Measurements from ENCODE around the gene OST4.

Gene OST4

DNA sequence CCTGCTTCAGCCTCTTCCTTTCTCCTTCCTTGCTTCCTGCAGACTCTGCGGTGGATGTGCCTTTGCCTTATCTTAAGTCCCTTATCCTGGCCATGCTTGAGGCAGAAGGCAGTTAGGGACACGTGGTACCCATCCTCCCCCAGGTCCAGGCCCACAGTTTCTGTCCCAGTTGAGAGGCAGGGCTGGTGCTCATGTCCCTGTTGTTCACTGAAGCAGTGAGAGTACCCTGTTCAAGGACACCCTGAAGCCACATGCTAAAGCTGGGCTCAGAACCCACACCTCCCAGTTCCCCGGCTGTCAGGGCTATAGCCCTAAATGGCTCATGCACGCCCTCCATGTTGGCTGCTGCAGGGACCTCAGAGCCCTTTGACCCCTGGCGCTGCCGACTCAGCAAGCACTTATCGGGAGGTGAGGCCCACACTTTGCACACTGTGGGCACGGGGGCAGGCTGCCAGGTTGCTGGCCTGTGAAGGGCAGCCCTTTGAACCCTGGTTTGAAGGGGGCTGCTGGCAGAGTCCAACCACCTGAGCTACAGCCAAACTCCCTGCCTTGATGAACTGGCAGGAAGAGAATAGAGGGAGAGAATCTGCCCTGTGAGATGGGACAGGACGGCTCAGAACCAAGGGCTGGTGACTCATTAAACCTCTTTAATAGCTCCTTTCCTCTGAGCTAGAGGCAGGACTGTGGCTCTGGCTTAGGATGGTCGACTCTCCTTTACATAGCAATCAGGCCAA lies 21.4 kb upstream of the OST4 start:
- DNase-seq, result no peak

DNA sequence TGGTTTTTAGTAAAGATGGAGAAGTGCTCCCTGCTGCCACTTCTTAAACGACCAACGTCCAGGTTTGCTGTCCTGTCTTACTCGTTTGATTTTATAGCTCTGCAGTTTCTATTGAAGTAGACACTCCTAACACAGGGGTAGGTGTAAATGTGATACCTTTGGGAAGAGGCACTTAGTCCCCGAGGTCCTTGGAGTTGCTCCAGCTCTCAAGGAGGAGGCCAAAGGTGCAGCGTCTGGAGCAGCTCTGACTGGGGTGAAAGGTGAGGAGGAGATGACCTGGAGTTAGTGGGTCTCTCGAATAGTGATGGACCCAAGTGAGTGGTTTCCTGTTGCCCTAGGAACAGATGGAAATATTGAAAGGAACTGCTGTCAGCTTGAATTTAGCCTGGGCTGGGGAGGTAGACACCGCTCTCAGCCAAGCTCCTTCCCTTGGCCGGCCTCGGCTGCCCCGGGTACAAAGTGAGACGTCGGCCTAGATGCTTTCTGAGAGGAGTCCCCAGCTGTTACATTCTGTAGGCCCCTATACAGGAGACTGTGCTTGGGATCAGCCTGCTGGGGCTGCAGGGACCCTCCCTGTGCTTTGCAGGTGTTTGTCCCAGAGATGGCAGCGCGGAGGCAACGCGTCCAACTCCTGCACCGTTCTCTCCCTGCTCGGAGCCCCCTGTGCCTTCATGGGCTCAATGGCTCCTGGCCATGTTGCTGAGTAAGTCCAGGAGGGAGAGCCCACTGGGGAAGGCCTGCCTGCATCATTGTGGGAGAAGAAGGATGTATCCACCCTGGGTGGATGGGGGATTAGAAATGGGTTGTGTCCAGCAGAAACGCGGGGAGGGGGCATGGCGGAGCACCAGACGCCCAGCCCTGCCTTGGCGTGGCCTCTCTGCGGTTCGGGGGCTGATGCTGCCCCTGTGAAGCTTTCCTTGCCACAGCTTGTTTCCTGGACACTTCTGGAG lies 20.6 kb upstream of the OST4 start:
- DNase-seq, result no peak

DNA sequence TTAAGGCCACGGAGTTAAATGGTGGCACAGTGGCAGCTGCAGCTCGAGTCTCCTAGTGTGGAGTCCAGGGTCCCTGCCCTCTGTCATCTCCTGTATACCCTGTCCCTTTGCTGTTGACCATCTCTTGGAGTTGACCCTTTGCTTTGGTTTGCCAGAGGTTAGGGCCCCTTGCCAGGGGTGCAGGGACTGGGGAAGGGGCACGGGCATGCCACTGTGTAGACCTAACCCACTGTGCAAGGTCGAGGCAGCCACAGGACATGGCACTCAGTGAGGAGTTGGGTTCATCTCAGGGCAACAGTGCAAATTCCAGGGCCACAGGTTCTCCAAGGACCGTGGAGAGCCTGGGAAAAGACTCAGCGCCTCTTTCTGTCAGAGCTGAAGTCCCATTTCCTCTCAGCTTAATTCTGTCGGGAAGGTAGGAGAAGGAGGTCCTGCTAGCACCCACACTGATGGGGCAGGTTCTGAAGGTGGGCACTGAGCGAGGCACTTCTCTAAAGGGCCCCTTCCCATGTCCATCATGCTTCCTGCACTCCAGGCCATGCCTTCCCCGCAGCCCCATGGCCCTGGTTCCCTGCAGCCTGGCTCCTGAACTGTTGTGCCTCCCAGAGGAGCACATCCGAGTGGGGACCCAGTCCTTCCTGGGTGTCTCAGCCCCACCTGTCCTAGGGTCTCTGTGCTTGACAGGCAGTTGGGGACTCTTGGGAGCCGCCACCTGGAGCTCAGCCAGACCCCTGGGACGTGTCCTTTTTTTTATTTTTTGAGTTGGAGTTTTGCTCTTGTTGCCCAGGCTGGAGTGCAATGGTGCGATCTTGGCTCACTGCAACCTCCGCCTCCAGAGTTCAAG lies 17.9 kb upstream of the OST4 start:
- DNase-seq, result no peak

- DNase-seq, result no peak
Observed at GRCh38 chr2:27088634-27089033, 17.2 kb upstream of the OST4 start.

GRCh38 chr2:27087823-27088410 lies 16.5 kb upstream of the OST4 start:
- DNase-seq, result no peak

- no peak for DNase-seq
Observed at GRCh38 chr2:27086724-27087593, 15.5 kb upstream of the OST4 start, which contains the start of gene KHK. KHK (plus strand) TSS chr2:27086772; CDS start chr2:27087260, 488 bp downstream.

DNA sequence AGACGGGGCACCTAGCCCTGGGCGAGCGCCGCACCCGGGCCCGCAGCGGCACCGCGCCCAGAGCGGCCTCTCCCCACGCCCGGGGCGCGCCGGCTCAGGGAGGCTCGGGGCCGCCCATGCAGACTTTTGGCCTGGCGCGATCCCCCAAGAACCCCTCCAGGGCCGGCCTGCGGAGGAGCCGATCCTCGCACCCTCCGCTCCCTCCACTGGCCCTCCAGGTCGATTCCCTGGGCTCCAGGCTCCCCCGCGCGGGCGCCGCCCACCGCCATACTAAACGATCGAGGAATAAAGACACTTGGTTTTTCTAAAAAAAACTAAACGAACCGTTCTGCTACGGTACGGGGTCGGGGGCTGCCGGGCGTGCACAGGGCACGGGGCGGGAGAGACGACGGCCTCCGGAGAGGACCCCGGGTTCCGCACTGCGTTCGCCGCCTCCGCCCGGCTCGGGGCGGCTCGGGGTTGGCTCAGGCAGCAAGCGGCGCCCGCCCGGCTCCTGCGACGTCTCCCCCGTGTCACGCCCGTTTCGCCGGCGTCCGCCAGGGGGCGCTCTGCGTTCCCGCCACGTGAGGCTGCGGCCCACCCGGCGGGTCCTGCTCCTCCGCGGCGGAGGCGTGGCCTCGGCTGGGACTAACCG lies 14.8 kb upstream of the OST4 start:
- peak; percentile 98 for DNase-seq

DNA sequence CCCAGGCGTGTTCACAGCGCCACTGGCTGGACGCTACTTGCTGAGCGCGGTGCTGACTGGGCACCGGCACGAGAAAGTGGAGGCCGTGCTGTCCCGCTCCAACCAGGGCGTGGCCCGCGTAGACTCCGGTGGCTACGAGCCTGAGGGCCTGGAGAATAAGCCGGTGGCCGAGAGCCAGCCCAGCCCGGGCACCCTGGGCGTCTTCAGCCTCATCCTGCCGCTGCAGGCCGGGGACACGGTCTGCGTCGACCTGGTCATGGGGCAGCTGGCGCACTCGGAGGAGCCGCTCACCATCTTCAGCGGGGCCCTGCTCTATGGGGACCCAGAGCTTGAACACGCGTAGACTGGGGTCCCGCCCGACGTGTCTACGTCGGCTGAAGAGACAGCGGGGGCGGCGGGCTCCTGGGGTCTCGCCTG lies 14.2 kb upstream of the OST4 start:
- DNase-seq, result peak; percentile 35

DNA sequence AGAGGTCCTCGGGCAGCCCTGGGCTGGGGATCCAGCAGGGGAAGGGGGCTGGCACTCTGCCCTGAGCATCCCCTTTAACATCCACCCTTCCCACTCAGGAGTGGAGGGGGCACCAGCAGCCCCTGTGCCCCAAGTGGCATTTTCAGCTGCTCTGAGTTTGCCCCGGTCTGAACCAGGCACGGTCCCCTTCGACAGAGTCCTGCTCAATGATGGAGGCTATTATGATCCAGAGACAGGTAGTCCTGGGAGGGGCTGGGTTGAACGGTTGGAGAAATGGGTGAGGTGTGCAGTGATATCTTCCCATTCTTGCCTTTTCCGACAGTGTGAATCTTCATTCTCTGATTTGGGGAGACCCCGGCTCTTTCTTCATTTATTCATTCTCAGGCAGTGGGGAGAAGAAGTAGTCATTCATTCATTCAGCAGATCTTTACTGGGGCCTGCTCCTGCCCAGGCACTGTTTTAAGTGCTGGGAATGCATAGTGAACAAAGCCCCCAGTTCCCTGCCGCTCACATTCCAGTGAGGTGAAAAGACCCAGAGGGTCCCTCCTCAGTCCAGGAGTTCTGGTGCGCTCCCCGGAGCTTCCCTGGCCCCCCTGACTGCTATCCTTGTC lies 13.7 kb upstream of the OST4 start:
- no peak for DNase-seq

DNA sequence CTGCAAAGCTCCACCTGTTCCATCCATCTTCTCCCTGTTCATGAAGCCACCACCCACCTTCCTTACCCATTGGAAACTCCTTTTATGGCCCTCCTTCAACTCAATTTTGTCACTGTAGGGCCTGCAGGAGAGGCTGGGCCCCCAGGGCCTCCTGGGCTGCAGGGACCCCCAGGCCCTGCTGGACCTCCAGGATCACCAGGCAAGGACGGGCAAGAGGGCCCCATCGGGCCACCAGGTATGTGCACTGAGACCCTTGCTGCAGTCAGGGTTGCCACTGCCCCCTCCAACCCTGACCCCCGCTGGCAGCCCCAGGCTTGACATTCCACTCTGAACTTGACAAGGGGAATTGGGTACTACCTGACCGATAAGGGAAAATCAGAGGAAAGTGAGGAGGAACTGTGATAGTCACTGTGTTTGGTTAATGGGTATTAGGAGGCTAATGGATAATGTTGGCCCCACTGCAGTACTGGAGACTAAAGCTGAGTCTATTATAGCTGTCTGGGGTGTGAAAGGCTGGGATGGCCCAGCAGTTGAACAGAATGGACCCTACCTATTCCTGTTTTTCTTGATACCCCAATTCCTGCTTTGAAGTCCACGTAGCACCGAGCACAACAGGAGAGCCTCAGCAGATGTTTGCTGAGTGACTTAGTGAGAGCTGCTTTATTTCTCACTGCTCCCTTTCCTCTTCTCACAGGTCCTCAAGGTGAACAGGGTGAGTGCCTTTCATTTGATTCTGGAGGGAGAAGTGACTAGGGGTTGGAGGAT lies 13.0 kb upstream of the OST4 start:
- no peak for DNase-seq

DNA sequence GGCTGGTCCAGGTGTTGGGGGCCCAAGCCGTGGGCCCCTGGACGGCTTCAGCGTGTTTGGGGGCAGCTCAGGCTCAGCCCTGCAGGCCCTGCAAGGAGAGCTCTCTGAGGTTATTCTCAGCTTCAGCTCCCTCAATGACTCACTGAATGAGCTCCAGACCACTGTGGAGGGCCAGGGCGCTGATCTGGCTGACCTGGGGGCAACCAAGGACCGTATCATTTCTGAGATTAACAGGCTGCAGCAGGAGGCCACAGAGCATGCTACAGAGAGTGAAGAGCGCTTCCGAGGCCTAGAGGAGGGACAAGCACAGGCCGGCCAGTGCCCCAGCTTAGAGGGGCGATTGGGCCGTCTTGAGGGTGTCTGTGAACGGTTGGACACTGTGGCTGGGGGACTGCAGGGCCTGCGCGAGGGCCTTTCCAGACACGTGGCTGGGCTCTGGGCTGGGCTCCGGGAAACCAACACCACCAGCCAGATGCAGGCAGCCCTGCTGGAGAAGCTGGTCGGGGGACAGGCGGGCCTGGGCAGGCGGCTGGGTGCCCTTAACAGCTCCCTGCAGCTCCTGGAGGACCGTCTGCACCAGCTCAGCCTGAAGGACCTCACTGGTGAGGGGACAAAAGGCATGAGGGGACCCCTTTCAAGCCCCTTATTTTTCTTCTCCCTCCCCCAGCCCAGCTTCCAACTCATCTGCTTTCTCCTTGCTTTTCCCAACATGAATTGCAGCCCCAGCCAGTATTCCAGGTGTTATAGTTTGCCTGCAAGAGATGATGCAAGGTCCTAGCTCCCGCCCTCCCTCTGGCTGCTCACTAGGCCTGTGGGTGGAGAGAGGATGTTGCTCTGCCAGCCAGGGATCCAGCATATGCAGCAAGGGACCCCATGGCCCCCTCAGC lies 12.2 kb upstream of the OST4 start:
- DNase-seq, result no peak

- DNase-seq, result no peak
Observed at GRCh38 chr2:27082773-27083409, 11.4 kb upstream of the OST4 start.

DNA sequence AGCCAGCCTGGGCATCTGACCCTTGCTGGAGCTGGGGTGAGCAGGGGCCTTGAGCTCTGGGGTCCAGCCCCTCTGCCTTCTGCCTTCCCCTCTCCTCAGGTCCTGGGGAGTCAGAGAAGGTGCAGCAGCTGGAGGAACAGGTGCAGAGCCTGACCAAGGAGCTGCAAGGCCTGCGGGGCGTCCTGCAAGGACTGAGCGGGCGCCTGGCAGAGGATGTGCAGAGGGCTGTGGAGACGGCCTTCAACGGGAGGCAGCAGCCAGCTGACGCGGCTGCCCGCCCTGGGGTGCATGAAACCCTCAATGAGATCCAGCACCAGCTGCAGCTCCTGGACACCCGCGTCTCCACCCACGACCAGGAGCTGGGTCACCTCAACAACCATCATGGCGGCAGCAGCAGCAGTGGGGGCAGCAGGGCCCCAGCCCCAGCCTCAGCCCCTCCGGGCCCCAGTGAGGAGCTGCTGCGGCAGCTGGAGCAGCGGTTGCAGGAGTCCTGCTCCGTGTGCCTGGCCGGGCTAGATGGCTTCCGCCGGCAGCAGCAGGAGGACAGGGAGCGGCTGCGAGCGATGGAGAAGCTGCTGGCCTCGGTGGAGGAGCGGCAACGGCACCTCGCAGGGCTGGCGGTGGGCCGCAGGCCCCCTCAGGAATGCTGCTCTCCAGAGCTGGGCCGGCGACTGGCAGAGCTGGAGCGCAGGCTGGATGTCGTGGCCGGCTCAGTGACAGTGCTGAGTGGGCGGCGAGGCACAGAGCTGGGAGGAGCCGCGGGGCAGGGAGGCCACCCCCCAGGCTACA lies 10.7 kb upstream of the OST4 start:
- no peak for DNase-seq

DNA sequence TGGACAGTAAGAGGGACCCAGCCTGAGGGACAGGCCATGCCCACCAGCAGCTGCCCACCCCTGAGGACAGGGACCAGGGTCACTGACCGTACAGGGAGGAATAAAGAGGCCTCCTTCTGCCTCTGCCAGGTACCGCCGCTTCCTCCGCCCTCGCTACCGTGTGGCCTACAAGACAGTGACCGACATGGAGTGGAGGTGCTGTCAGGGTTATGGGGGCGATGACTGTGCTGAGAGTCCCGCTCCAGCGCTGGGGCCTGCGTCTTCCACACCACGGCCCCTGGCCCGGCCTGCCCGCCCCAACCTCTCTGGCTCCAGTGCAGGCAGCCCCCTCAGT lies 9.1 kb upstream of the OST4 start:
- no peak for DNase-seq

GRCh38 chr2:27080140-27080469 lies 8.7 kb upstream of the OST4 start:
- no peak for DNase-seq

- DNase-seq, result no peak
Observed at GRCh38 chr2:27079233-27080139, 8.0 kb upstream of the OST4 start.
